HG03354 (cell line): ENCODE data around the gene LDLRAP1.
"Not testable (repeated sequence)": the region's sequence is repeated elsewhere in the genome, so short reads cannot be mapped to it uniquely, and the experiment has no call there.

Source experiments
- ATAC-seq: cut with Tn5 transposase; IDR thresholded peaks from one replicate; pipeline ENCODE4 v1.9.1; 2021; ENCODE audit warnings: mild to moderate bottlenecking; ENCODE audit not compliant: unreplicated experiment, poor library complexity, severe bottlenecking

Gene LDLRAP1

DNA sequence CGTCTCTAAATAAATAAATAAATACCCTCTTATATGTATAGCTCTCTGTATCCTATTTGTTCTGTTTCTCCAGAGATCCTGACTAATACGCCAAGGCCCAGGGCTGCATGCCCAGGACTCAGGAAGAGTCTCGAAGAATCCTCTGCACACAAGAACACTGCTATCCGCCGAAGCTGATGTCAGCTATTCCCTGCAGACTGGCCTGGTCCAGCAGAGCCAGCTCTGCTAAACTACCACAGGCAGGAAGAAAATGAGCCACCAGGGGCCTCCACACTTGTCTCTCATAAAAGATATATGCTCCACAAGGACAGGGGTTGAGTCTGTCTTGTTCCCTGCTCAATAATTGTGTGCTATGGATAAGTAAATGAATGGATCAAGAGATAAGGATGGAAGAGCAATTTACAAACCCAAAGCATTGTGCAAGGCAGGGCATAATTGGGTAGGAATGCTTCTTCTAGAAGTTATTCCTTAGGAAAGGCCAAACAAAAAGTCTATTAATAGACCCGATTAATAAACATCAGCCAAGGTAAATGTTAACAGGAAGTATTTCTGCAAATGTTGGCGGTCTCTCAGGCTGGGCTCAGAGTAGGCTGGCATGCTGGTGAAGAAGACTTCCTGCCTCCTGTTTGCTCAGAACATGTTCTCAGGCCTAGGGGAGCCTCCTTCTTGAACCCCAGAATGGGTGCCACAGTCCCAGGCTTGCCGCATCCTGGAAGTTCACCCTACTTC is 46.9 kb downstream of the LDLRAP1 start:
- ATAC-seq: no peak

DNA sequence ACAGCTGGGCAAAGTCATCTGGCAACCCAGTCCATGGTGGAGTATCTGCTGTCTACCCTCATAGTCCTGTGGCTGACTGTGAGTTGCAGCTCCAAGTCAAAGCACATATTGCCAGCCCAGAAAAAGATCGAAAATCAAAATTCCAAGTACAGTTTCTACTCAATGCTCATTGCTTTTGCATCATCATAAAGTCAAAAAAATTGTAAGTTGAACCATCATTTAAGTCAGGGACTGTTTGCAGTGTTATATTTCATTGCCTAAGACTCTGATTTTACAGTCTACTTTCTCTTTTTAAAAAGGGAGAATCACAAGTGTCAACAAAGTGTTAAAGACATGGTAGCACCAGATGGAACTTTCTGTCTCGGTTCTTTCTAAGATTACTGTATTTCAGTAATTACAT is 50.5 kb downstream of the LDLRAP1 start:
- ATAC-seq: no peak

DNA sequence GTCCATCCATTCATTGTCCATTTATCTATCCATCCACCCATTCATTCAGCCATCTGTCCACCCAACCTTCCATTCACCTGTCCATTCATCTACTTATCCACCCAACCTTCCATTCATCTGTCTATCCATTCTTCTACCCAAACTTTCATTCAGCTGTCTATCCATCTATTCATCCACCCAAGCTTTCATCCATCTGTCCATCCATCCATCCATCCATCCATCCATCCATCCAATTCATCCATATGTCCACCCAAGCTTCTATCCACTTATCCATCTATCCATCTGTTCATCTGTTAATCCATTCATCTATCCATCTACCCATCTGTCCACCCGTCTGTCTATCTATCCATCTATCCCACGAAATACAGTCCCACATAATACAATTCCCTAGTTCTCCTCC is 51.6 kb downstream of the LDLRAP1 start:
- no peak for ATAC-seq

DNA sequence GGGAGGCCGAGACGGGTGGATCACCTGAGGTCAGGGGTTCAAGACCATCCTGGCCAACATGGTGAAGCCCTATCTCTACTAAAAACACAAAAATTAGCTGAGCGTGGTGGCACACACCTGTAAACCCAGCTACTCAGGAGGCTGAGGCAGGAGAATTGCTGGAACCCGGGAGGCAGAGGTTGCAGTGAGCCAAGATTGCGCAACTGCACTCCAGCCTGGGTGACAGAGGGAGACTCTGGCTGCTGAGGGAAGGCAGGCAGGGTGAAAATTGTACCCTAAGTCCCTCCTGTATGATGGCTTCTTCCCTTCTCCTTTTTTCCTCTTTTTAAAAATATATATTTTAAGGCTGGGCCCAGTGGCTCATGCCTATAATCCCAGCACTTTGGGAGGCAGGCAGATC is 53.2 kb downstream of the LDLRAP1 start:
- ATAC-seq: not testable (repeated sequence)

DNA sequence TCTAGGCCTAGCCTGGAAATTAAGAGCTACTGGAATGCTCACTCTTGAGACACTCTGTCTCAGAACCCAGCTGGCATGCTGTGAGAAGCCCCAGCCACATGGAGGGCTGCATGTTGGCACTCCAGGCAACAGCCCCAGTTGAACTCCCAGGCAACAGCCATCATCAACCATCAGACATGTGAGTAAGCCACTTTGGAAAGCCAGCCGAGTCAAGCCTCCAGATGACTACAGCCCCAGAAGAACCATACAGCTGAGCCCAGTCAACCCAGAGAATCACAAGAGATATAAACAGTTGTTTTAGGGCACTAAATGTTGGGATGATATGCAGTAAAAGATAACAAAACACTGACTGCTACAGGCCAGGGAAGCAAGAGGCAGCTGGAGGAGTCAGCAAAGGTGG is 55.5 kb downstream of the LDLRAP1 start:
- ATAC-seq: no peak

DNA sequence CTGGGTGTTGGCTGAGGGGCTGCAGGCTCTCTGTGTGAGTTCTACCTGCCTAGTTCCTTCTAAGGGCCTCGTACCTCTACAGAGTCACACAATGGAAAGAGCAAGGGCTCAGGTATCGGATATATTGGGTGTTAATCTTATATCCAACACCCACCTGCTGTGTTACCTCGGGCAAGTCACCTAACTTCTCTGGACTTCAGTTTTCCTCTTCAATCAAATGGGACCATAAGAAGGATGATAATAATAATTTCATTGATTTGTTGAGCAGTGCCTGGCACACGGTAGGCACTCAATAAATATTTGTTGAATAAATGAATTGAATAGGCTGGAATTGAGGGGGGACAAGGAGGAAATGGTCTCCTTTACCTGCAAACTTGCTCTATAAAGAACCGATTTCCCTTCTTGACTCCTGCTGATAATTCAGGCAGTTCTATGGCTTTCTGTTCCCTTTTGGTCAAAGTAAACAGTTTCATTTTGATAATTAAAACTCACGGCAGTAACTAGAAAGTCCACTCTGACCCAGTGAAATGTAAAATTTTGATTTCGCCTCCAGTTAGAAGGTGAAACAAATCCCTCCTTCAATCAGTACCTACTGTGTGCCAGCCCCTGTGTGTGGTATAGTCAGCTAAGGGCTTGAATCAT is 56.7 kb downstream of the LDLRAP1 start:
- ATAC-seq: no peak

DNA sequence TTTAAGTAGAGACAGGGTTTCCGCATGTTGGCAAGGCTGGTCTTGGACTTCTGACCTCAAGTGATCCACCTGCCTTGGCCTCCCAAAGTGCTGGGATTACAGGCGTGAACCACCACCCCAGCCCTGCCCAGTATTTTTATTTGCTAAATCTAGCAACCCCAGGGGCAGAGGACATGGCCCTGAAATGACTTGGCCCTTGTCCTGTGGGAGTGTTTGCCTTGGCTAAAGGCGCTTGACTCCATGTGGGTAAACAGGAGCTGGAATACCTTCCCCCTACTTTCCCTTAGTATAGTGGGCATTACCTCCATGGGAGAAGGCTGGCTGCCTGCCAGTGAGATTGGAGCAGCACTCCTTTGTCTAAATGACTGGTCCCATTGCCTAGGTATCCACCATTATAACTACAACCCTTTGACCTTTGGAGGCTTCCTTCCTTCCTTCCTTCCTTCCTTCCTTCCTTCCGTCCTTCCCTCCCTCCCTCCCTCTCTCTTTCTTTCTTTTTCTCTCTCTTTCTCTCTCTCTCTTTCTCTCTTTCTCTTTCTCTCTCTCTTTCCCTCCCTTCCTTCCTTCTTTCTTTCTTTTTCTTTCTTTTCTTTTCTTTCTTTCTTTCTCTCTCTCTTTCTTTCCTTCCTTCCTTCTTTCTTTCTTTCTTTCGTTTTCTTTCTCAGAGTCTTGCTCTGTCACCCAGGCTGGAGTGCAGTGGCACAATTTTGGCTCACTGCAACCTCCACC is 57.7 kb downstream of the LDLRAP1 start:
- ATAC-seq: not testable (repeated sequence)

DNA sequence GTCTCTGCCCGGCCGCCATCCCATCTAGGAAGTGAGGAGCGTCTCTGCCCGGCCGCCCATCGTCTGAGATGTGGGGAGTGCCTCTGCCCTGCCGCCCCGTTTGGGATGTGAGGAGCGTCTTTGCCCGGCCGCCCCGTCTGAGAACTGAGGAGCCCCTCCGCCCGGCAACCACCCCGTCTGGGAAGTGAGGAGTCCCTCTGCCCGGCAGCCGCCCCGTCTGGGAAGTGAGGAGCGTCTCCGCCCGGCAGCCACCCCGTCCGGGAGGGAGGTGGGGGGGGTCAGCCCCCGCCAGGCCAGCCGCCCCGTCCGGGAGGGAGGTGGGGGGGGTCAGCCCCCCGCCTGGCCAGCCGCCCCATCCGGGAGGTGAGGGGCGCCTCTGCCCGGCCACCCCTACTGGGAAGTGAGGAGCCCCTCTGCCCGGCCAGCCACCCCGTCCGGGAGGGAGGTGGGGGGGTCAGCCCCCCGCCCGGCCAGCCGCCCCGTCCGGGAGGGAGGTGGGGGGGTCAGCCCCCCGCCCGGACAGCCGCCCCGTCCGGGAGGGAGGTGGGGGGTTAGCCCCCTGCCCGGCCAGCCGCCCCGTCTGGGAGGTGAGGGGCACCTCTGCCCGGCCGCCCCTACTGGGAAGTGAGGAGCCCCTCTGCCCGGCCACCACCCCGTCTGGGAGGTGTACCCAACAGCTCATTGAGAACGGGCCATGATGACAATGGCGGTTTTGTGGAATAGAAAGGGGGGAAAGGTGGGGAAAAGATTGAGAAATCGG is 60.6 kb downstream of the LDLRAP1 start:
- not testable (repeated sequence) for ATAC-seq

DNA sequence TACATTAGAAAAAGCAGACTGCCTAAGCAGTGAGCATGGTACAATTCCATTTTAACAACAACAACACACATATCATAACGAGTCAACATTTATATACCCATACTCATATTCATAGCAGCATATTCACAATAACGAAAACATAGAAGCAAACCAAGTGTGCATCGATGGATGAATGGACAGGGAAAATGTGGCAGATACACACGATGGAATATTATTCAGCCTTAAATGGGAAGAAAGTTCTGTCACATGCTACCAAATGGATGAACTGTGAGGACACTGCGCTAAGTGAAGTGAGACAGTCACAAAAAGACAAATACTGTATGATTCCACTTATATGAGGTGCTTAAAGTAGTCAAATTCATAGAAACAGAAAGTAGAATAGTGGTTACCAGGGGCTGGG is 63.7 kb downstream of the LDLRAP1 start:
- ATAC-seq: no peak

DNA sequence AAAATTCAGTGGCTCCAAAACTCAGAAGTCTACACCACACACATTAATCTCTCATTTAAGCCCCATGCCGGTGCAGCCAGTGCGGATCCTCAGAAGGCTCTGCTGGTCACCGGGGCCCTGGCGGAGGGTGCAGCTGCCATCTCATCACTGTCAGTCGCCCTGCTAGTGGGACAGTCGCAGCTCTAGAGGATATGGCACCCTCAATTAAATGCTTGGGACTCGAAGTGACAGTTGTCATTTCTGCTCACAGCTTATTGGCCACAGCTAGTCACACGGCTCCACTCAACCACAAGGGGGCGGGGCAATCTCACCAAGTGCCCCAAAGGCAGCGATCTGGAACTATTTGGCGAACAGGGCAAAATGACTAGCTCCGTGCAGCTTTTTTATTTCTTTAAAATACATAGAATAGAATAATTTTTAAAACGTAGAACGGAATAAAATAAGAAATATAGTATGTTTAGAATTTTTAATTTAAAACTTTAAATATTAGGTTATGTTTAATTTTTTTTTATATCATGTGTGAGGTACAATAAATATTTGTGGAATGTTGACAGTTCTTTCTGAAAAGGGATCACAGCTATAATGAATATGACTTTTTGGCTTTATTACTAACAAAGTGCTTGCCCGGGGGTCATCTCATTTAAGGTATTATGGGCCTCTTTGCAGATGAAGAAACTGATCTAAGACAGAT is 65.2 kb downstream of the LDLRAP1 start:
- peak; percentile 87 for ATAC-seq

DNA sequence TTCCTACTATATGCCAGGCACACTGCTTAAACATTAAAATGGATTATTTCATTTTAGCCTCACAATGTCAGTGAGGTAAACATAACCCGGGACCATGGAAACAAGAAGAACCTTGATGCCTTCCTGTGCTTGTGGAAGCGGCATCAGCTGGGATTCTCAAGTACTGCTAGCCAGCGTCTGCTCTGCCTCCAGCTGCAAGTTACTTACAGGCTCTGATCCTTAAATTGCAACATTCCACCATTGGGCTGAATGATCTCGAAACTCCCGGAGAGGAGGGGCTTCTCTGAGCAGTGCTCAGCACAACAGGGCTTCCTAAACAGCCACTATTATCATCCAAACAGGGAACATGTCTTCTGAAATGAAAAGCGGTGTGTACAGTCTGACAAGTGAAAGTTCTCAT is 66.5 kb downstream of the LDLRAP1 start:
- ATAC-seq: no peak

DNA sequence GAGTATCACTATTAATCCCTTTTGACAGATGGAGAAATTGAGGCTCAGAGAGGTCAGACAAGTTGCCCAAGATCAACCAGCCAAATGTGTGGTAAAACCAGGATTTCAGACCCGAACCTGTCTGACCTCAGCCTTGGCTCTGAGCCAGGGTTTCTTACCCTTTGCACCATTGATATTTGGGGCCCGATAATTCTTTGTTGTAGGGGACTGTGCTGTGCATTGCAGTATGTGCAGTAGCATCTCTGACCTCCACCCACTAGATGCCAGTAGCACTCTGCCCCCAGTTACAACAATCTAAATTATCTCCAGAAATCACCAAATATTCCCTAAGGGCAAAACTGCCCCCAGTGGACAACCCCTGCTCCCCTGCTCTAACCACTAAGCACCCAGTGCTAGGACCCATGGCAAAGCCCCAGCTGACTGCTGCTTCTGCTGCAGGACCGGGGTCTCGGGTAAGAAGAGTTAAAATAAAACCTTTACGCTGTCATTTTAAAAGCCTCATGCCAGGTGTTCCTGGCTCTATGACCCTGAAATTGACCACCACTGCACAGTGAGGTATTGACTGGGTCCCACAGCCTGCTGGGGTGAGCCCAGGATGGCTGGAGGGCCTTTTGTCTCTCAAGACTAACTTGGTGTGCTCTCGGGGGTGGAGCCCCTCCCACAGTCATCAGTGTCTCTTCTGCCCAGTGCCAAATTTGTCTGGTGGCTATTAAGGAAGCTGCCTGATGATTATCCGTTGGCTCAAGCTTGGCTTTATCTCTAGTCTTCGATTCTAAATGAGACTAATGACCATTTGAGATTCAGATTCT is 67.6 kb downstream of the LDLRAP1 start:
- ATAC-seq: no peak

DNA sequence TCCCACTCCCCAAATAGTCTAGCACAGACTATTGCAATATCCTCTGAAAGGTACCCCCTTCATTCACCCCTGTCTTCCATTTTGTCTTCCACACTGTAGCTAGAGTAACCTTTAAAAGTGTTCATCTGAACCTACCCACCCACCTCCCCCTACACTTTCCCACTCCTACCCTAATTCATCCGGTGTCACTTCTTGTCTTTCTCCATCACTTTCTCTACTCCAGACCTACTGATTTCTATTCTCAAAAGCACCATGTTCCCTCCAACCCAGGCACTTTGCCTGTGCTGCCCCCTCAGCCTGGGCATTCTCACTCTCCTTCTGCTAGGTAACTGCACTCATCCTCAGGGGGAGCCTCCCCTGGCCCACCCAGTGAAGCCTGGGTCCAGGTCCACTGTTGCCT is 68.4 kb downstream of the LDLRAP1 start:
- ATAC-seq: no peak

DNA sequence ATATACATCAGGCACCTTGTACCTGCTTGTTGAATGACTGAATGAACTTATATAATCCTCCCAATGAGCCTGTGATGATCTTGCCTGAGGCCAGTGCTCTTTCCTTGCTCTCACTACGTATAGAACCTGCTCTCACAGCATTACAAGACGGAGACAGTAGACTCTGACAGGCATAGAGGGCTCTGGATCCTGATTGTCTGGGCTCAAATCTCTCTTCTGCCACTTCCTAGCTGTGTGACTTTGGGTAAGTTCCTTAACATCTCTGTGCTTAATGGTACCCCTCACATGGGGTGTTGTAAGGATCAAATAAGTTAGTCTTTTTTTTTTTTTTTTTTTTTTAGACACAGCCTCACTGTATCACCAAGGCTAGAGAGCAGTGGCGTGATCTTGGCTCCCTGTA is 69.0 kb downstream of the LDLRAP1 start:
- no peak for ATAC-seq

DNA sequence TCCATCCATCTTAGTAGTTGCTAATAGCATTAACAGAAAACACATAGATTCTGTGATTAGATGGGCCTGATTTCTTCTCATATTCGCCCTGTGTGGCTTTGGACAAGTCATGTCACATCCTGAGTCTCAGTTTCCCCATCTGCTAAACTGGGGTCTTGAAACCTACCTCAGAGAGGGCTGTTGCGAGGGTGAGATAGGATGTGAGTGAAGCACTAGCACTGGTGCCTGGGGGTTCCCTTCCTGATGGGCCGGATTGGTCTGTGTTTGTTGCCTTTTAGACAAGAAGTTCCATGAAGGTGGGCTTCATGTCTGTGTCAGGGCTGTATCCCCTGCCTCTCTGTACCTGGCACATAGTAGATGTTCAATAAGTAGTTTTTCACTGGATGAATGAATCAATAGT is 69.7 kb downstream of the LDLRAP1 start:
- no peak for ATAC-seq

DNA sequence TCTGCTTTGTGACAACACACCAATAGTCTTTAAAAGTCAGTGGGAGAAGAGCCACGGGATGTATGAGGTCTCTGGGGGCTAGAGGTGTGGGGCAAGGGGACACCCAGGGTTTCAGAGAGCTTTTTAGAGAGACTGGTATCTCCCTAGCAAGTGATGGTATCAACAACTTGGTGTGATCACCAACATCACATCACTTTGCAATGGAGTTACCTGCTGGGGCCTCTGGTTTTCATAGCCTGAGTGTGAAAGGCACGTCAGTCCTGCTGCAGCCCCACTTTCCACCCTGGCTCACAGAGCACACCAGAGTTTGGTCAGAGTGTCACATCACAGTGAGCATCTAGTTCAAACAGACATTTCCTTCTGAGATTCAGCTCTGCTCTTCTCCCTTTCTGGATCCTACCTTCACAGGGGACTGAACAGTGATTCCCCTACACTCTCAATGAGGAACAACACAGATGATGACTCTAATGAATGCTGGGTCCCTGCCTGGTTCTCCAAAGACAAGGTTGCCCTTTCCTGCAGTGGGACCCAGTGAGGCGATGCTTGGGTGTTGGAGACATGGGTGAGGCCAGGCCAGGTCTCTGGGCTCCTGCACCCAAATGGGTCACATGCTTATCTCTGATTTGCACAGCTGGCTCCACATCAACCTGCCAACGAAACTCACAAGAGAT is 71.2 kb downstream of the LDLRAP1 start:
- no peak for ATAC-seq

DNA sequence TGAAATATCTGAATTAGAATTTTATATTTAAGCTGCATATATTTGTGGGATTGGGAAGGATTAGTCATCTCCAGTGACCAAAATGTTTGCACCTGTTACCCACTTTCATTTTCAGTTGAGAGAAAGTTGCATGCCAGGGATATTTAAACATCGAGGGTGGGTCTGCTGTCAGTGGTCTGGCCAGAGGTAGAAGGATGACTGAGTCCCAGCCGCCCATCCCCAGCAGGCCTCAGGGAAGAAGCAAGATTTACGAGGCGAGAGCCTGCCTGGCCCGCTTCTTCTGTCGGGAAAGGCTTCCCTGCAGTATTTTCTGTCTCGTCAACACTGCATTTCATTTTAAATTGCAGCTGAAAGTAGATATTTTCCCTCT is 71.8 kb downstream of the LDLRAP1 start:
- no peak for ATAC-seq

DNA sequence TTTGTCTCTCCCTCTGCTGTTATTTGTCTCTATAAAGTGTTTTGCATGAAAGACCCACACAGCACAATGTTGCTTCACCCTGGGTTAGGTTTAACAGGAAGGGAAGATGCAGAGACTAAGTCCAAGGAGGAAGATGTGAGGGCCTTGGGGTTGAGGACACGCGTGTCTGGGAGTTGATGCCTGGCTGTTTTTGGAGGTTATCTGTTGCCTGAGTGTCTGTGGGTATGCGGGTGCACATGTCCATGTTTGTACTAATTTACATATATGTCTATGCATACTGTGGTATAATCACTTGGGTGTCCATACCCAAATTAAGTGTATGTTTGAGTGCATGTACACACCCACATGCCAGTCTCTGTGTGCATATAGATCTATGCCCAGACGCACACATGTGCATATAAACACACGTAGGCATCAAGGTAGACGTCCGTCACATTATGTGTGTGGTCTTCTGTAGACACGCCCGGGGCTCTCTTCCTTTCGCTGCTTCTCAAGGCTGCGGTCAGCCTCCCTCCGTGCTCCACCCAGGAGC is 72.2 kb downstream of the LDLRAP1 start:
- ATAC-seq: peak; percentile 1
